Right lung (tissue), 5 donors: Measurements from ENCODE around the gene PARP4. TPM values are rescaled to one million over a fixed set of nuclear protein-coding genes. Genes with fewer than 3 reads are reported as not detected.
"Not testable (repeated sequence)": the region's sequence is repeated elsewhere in the genome, so short reads cannot be mapped to it uniquely, and the experiment has no call there.

Experiments used
- DNase-seq, 2 donors: peaks; one replicate each; pipeline ENCODE4 v3.0.0-alpha.2; 2013
- polyA plus RNA-seq, 5 donors: library from polyadenylated mRNA; unstranded; fragments of 120-200 nt; gene quantifications; one replicate each; pipeline versions ENCODE4 v1.2.1 to v1.2.3, GENCODE V29; 2013; ENCODE audit warnings: inconsistent platforms in 1 of 5, low replicate concordance in 1 of 5; ENCODE audit not compliant: insufficient read length in 5 of 5, insufficient read depth in 1 of 5

PARP4 gene
- polyA plus RNA-seq, 5 donors = 36.6 to 54.7 (median 49.3) TPM

DNA sequence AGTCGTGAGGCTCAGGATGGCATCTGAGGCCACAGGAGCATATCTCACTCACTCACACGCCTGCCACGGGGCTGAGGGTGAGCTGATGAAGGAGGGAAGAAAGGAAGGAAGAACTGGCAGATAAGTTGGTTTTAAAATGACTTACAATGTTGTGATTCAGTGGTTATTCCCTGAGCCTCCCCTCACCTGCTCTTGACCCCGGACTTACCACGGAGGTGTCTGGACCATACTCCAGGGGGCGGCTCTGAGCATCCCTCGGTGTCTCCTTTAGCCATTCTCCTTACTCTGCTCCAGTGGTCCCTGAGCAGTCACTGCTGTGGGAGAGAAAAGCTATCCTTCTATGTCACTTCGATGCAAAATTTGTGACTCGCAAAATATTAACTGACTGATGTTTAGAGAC, 141.3 kb downstream of the PARP4 start:
- DNase-seq = not testable (repeated sequence)

Other genes with a start within 250 kb of the PARP4 start
- gene C1QTNF9, start 203.2 kb downstream of the PARP4 start, polyA plus RNA-seq = under 1 TPM; 0.13 to 0.56 (median 0.33) TPM
- under 1 TPM in 3 of 5 donors, not detected in 2; 0.03 to 0.21 (median 0.04) TPM for gene ATP12A, start 167.6 kb upstream of the PARP4 start, polyA plus RNA-seq